Smooth muscle cell (in vitro differentiated cells): Measurements from ENCODE around the gene ZNF761. TPM values are rescaled to one million over a fixed set of nuclear protein-coding genes. Genes with fewer than 3 reads are reported as not detected.
"Not testable (repeated sequence)": the region's sequence is repeated elsewhere in the genome, so short reads cannot be mapped to it uniquely, and the experiment has no call there.

ENCODE experiments used
- DNase-seq: peaks from one replicate; lab custom pipeline; 2025; ENCODE audit not compliant: unreplicated experiment; lab: John Stamatoyannopoulos, UW
- H2AFZ ChIP-seq: fragments of 200-600 bp; sonication (generic); 2 replicates; pipeline ENCODE4 v1.6.0; 2016; ENCODE audit warnings: antibody characterized with exemption, low read depth, mild to moderate bottlenecking
- H3F3A ChIP-seq: fragments of 200-600 bp; sonication (generic); 2 replicates; pipeline ENCODE4 v1.6.0; 2017; ENCODE audit warnings: antibody characterized with exemption, low read depth
- H3K27ac ChIP-seq: fragments of 200-600 bp; sonication (generic); 2 replicates; pipeline ENCODE4 v1.5.1; 2016; ENCODE audit warnings: low read depth, mild to moderate bottlenecking
- H3K27me3 ChIP-seq: fragments of 200-600 bp; sonication (generic); 2 replicates; pipeline ENCODE4 v1.6.1; 2016; ENCODE audit warnings: low read depth, mild to moderate bottlenecking
- H3K36me3 ChIP-seq: fragments of 200-600 bp; sonication (generic); 2 replicates; pipeline ENCODE4 v1.5.1; 2016; ENCODE audit warnings: low read depth
- H3K4me1 ChIP-seq: fragments of 200-600 bp; sonication (generic); 2 replicates; pipeline ENCODE4 v1.5.1; 2016; ENCODE audit warnings: low read depth
- H3K4me2 ChIP-seq: fragments of 200-600 bp; sonication (generic); 2 replicates; pipeline ENCODE4 v1.6.0; 2016; ENCODE audit warnings: mild to moderate bottlenecking
- H3K4me3 ChIP-seq: fragments of 200-600 bp; sonication (generic); 2 replicates; pipeline ENCODE4 v1.5.1; 2016; ENCODE audit warnings: mild to moderate bottlenecking
- H3K79me2 ChIP-seq: fragments of 200-600 bp; sonication (generic); 2 replicates; pipeline ENCODE4 v1.6.0; 2016; ENCODE audit warnings: low read depth, mild to moderate bottlenecking
- H3K9ac ChIP-seq: fragments of 200-600 bp; sonication (generic); 2 replicates; pipeline ENCODE4 v1.6.0; 2016; ENCODE audit warnings: low read depth
- H3K9me3 ChIP-seq: fragments of 200-600 bp; sonication (generic); replicated peaks from 2 replicates; pipeline ENCODE4 v1.5.1; 2016; ENCODE audit warnings: low read depth
- H4K20me1 ChIP-seq: fragments of 200-600 bp; sonication (generic); 2 replicates; pipeline ENCODE4 v1.6.0; 2016; ENCODE audit warnings: low read depth
- WGBS: methylation state at CpG from one replicate; pipeline ENCODE4 v1.1.7; 2016; ENCODE audit warnings: low lambda C conversion rate; 5-methylcytosine and 5-hydroxymethylcytosine counted together
- polyA plus RNA-seq: library from polyadenylated mRNA; unstranded; fragments of >200 nt; fragmentation: Nextera tagmentation; extraction: Ambion mirVana; gene quantifications from 2 replicates; pipeline ENCODE4 v1.2.1, GENCODE V29; 2016
- total RNA-seq: library from RNA; depleted of rRNA; stranded (reverse); fragments of >200 nt; gene quantifications from 2 replicates; pipeline ENCODE4 v1.2.3, GENCODE V29; 2014
- TF ChIP-seq, protein P1 (sequence below): fragments of 200-600 bp; sonication (generic); IDR thresholded peaks from 2 replicates; pipeline ENCODE4 v1.5.1; 2017; ENCODE audit warnings: borderline replicate concordance, mild to moderate bottlenecking, antibody characterized with exemption; ENCODE audit not compliant: insufficient read depth, poor library complexity, severe bottlenecking

ZNF761 gene
- total and polyA plus RNA-seq, 2 experiments from 2014 or later: 11.0 to 14.5 TPM

GRCh38 chr19:53485046-53486004, 53.5 kb downstream of the ZNF761 start:
- no peak overlapping the region for H3K4me3 ChIP-seq
- 78% methylated on average over 8 of the region's 8 CpGs for WGBS
- peaks cover 13% of the 10 kb centered on the region for H3K9me3 ChIP-seq
- H2AFZ ChIP-seq: no peak overlapping the region
- H3K9ac ChIP-seq: no peak overlapping the region
- no peaks in the 10 kb centered on the region for H4K20me1 ChIP-seq
- H3K36me3 ChIP-seq: peaks cover 21% of the 10 kb centered on the region
- no peak for DNase-seq
- H3K4me1 ChIP-seq: no peaks in the 10 kb centered on the region
- no peak overlapping the region for H3K4me2 ChIP-seq
- no peak overlapping the region for H3K27ac ChIP-seq
- no peaks in the 10 kb centered on the region for H3F3A ChIP-seq
- H3K27me3 ChIP-seq: no peaks in the 10 kb centered on the region
- H3K79me2 ChIP-seq: no peaks in the 10 kb centered on the region
- TF ChIP-seq, protein P1, sequence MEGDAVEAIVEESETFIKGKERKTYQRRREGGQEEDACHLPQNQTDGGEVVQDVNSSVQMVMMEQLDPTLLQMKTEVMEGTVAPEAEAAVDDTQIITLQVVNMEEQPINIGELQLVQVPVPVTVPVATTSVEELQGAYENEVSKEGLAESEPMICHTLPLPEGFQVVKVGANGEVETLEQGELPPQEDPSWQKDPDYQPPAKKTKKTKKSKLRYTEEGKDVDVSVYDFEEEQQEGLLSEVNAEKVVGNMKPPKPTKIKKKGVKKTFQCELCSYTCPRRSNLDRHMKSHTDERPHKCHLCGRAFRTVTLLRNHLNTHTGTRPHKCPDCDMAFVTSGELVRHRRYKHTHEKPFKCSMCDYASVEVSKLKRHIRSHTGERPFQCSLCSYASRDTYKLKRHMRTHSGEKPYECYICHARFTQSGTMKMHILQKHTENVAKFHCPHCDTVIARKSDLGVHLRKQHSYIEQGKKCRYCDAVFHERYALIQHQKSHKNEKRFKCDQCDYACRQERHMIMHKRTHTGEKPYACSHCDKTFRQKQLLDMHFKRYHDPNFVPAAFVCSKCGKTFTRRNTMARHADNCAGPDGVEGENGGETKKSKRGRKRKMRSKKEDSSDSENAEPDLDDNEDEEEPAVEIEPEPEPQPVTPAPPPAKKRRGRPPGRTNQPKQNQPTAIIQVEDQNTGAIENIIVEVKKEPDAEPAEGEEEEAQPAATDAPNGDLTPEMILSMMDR: no peak

GRCh38 chr19:53492153-53492552, 60.4 kb downstream of the ZNF761 start:
- Histone ChIP-seq H3K27ac (no peak overlapping the region), H3K4me2 (no peak overlapping the region), H3K4me1 (no peaks in the 10 kb centered on the region), H2AFZ (no peak overlapping the region), H3K9ac (no peak overlapping the region), H3K36me3 (peaks cover 39% of the 10 kb centered on the region), H4K20me1 (no peaks in the 10 kb centered on the region), H3F3A (no peaks in the 10 kb centered on the region), H3K27me3 (no peaks in the 10 kb centered on the region), H3K4me3 (no peak overlapping the region), H3K9me3 (peaks cover 16% of the 10 kb centered on the region), H3K79me2 (no peaks in the 10 kb centered on the region)
- DNase-seq: no peak
- TF ChIP-seq, protein P1: no peak
- WGBS: 98% methylated on average over 5 of the region's 5 CpGs

GRCh38 chr19:53497311-53498023, 65.7 kb downstream of the ZNF761 start:
- not testable (repeated sequence) for H3K4me3 ChIP-seq, H2AFZ ChIP-seq, H3F3A ChIP-seq, H3K9ac ChIP-seq, H3K79me2 ChIP-seq, H3K4me2 ChIP-seq, H3K4me1 ChIP-seq, DNase-seq, H3K27me3 ChIP-seq, H4K20me1 ChIP-seq
- peaks cover 14% of the 10 kb centered on the region for H3K9me3 ChIP-seq
- H3K36me3 ChIP-seq: peaks cover 11% of the 10 kb centered on the region
- H3K27ac ChIP-seq: peak overlapping the region; percentile 60
- WGBS: 33% methylated on average over 11 of the region's 11 CpGs

DNA sequence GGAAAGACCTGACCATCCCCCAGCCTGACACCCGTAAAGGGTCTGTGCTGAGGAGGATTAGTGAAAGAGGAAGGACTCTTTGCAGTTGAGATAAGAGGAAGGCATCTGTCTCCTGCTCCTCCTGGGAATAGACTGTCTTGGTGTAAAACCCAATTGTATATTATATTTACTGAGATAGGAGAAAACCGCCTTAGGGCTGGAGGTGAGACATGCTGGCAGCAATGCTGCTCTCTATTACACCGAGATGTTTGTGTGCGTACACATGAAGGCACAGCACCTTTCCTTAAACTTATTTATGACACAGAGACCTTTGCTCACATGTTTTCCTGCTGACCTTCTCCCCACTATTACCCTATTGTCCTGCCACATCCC, 66.2 kb downstream of the ZNF761 start:
- not testable (repeated sequence) for H3K27me3 ChIP-seq, H3K4me3 ChIP-seq, H3K4me2 ChIP-seq, H3K4me1 ChIP-seq, DNase-seq, H3K36me3 ChIP-seq, H3K79me2 ChIP-seq, H3K9ac ChIP-seq, H3F3A ChIP-seq, H2AFZ ChIP-seq, H4K20me1 ChIP-seq, H3K9me3 ChIP-seq
- 38% methylated on average over 4 of the region's 4 CpGs for whole genome bisulfite sequencing
- H3K27ac ChIP-seq: peak overlapping the region; percentile 60

GRCh38 chr19:53503151-53503550, 71.4 kb downstream of the ZNF761 start:
- not testable (repeated sequence) for H3F3A ChIP-seq, H3K9ac ChIP-seq, H3K4me2 ChIP-seq, H3K9me3 ChIP-seq, H3K4me1 ChIP-seq, H4K20me1 ChIP-seq, H3K36me3 ChIP-seq, H3K27ac ChIP-seq, DNase-seq, H3K79me2 ChIP-seq, H3K4me3 ChIP-seq, H3K27me3 ChIP-seq
- H2AFZ ChIP-seq: peak overlapping the region; percentile 49
- WGBS: 39% methylated on average over 7 of the region's 7 CpGs

- H3K36me3 ChIP-seq, H3K4me3 ChIP-seq, H3K79me2 ChIP-seq, H2AFZ ChIP-seq, H3K9me3 ChIP-seq, H3K27me3 ChIP-seq, H4K20me1 ChIP-seq, H3F3A ChIP-seq, DNase-seq, H3K4me1 ChIP-seq, H3K9ac ChIP-seq, H3K27ac ChIP-seq, H3K4me2 ChIP-seq: not testable (repeated sequence)
- WGBS: 31% methylated on average over 3 of the region's 14 CpGs
These were observed 72.0 kb downstream of the ZNF761 start for GRCh38 chr19:53503671-53504364.
